ENCODE measurements around the gene LTBP1.

GRCh38 chr2:32952761-32953476 lies 6.2 kb downstream of the LTBP1 start:
- TF ChIP-seq CTCF (conservative IDR thresholded peaks at IDR 0.05; ENCODE audit: low read length) (no peak), EZH2phosphoT487 (IDR thresholded peaks at IDR 0.05; ENCODE audit: borderline replicate concordance, low read depth, low read length) (no peak)
